ENCODE results near the gene SDR9C7.
"Not testable (repeated sequence)": the region's sequence is repeated elsewhere in the genome, so short reads cannot be mapped to it uniquely, and the experiment has no call there.

SDR9C7 gene

GRCh38 chr12:56886319-56886718 is 47.9 kb downstream of the SDR9C7 start:
- DNase-seq (ENCODE audit: low read depth): no peak
- TF ChIP-seq CTCF (conservative IDR thresholded peaks at IDR 0.05; ENCODE audit: low read depth, low read length): no peak

GRCh38 chr12:56885316-56885715 is 48.9 kb downstream of the SDR9C7 start:
- no peak for TF ChIP-seq CTCF (conservative IDR thresholded peaks at IDR 0.05; ENCODE audit: low read depth, low read length)
- no peak for DNase-seq (ENCODE audit: low read depth)
- no peak overlapping the region for H3K4me3 ChIP-seq (ENCODE audit: low read length)

More at GRCh38 chr12:56886319-56886718, 47.9 kb downstream of the SDR9C7 start:
- no peak overlapping the region for H3K4me3 ChIP-seq (ENCODE audit: low read length)

GRCh38 chr12:56884421-56884820 is 49.8 kb downstream of the SDR9C7 start:
- no peak for DNase-seq (ENCODE audit: low read depth)
- H3K4me3 ChIP-seq (ENCODE audit: low read length): no peak overlapping the region
- TF ChIP-seq CTCF (conservative IDR thresholded peaks at IDR 0.05; ENCODE audit: low read depth, low read length): no peak

- H3K4me3 ChIP-seq (ENCODE audit: low read length); DNase-seq (ENCODE audit: low read depth): not testable (repeated sequence)
These were observed 51.8 kb downstream of the SDR9C7 start for GRCh38 chr12:56882407-56882806.

- DNase-seq (ENCODE audit: low read depth): no peak
- no peak overlapping the region for H3K4me3 ChIP-seq (ENCODE audit: low read length)
- TF ChIP-seq CTCF (conservative IDR thresholded peaks at IDR 0.05; ENCODE audit: low read depth, low read length): no peak
These were observed 53.8 kb downstream of the SDR9C7 start for GRCh38 chr12:56880125-56880992.

GRCh38 chr12:56879240-56880124 is 54.7 kb downstream of the SDR9C7 start:
- not testable (repeated sequence) for DNase-seq (ENCODE audit: low read depth); H3K4me3 ChIP-seq (ENCODE audit: low read length)

GRCh38 chr12:56878010-56878339 is 56.2 kb downstream of the SDR9C7 start:
- TF ChIP-seq CTCF (conservative IDR thresholded peaks at IDR 0.05; ENCODE audit: low read depth, low read length): no peak
- no peak overlapping the region for H3K4me3 ChIP-seq (ENCODE audit: low read length)
- no peak for DNase-seq (ENCODE audit: low read depth)

Data from retinal pigment epithelial cell (primary cell).